22Rv1 (cell line): Measurements from ENCODE around the gene MT1B.

Experiments used
- H3K27ac ChIP-seq: fragments of 450-650 bp; 2 replicates; pipeline ENCODE4 v1.5.1; 2017
- CTCF ChIP-seq: fragments of 450-650 bp; IDR thresholded peaks from 2 replicates; pipeline ENCODE4 v1.5.1; 2017; ENCODE audit warnings: mild to moderate bottlenecking
- ZFX ChIP-seq: fragments of 450-650 bp; IDR thresholded peaks from 2 replicates; pipeline ENCODE4 v1.6.1; 2017; ENCODE audit warnings: antibody characterized with exemption, borderline replicate concordance

MT1B gene

GRCh38 chr16:56630134-56630533, 21.6 kb upstream of the MT1B start:
- H3K27ac ChIP-seq, result no peak overlapping the region
- TF ChIP-seq ZFX (no peak), CTCF (no peak)

DNA sequence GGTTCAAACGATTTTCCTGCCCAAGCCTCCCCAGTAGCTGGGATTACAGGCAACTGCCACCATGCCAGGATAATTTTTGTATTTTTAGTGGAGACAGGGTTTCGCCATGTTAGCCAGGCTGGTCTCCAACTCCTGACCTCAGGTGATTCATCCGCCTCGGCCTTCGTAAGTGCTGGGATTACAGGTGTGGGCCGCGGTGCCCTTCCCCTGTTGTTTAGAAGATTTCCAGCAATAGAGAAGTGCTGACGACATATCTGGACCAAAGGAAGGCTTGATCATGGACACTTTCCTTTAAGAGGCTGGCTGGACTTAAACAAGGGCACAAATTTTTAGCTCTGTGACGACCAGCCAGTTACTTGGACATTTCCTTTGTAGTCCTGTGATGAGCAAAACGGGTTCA, 20.5 kb upstream of the MT1B start:
- no peak overlapping the region for H3K27ac ChIP-seq
- no peak for TF ChIP-seq CTCF
- no peak for TF ChIP-seq ZFX

DNA sequence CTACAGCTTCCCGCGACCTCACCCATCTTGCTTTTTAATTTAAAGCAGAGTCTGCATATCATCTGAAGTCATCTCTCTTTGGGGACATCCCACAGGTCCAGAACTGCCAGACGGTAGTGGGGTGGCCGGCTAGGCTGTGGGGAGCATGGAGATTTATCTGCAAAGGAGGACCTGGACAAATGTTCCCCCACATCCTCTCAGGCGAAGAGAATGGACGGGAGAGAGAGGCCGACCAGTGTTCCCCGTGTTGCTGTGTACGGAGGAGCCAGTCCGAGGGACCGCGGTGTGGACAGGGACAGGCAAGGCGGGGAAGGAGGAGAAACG, 19.9 kb upstream of the MT1B start:
- TF ChIP-seq CTCF (no peak), ZFX (no peak)
- no peak overlapping the region for H3K27ac ChIP-seq

DNA sequence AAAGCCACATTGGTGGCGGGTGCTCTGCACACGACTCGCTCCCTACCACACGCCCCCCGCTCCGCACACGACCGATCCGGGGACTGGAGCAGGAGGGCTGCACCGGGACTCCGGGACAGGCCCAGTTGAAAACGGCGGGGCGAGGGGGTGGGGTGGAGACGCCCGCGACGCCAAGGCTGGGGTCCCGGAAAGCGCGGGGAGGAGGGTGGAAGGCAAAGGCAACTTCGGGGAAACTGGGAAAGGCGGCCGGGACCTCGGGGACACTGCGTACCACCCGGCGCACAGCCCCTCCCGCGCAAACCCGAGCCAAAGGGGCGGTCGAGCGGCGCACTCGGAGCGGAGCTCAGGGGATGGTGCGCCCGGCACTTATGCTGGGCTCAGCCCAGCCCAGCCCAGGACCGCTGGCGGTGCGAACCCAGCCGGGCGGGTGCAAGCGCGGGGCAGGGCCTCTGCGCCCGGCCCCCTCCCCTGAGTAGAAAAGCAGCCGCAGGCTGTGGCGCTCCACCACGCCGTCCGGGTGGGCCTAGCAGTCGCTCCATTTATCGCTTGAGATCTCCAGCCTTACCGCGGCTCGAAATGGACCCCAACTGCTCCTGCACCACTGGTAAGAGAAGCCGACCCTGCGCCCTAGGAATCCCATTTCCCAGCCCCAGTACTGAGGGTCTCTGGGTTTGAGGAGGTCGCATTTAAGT, 19.4 kb upstream of the MT1B start, which contains the start of gene MT1M:
TSS of gene MT1M (plus strand) at position 504 of the 692 bp plus-strand sequence. CDS start at position 577, 73 bp downstream.
- TF ChIP-seq ZFX, result no peak
- TF ChIP-seq CTCF, result no peak
- H3K27ac ChIP-seq, result no peak within 1 kb of the TSS

DNA sequence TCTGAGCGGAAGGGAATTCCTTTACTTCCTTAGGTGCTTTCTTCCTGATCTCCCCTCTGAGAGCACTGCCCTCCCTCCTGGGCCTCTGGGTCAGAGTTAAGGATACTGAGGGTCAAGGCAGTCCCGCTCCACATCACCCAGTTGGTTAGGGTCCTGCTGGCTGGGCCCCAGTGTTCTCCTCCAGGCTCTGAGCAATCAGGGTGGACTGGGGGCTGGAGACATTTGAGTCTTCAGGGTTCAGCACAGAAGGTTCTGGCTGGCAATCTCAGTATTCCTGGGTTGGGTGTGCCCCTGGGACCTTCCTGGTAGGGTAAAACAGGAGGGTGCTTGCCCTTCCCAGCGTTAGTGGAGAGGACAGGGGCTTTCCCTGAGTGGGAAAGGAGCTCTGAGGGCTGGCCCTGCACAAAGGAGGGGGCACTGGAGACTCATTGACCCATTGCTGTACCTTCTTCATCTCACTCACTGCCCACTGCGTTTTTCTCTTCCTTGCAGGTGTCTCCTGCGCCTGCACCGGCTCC, 18.8 kb upstream of the MT1B start:
- TF ChIP-seq CTCF (no peak), ZFX (no peak)
- H3K27ac ChIP-seq, result no peak overlapping the region

- no peak overlapping the region for H3K27ac ChIP-seq
- TF ChIP-seq CTCF (no peak), ZFX (no peak)
These were observed 18.2 kb upstream of the MT1B start for GRCh38 chr16:56633535-56633934.

DNA sequence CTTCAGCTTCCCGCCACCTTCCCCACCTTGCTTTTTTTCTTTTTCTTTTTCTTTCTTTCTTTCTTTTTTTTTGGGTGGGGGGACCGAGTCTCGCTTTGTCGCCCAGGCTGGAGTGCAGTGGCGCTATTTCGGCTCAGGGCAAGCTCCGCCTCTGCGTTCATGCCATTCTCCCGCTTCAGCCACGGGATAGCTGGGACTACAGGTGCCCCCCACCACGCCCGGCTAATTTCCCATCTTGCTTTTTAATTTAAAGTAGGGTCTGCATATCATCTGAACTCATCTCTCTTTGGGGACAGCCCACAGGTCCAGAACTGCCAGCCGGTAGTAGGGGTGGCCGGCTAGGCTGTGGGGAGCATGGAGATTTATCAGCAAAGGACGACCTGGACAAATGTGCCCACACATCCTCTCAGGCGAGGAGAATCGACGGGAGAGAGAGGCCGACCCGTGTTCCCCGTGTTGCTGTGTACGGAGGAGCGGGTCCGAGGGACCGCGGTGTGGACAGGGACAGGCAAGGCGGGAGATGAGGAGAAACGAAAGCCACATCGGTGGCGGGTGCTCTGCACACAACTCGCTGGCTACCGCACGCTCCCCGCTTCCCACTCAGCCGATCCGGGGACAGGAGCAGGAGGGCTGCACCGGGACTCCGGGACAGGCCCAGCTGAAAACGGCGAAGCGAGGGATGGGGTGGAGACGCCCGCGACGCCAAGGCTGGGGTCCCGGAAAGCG, 16.8 kb upstream of the MT1B start:
- no peak for TF ChIP-seq ZFX
- no peak for TF ChIP-seq CTCF
- no peak overlapping the region for H3K27ac ChIP-seq
